ENCODE results near the gene SLC25A48.

The SLC25A48 gene

DNA sequence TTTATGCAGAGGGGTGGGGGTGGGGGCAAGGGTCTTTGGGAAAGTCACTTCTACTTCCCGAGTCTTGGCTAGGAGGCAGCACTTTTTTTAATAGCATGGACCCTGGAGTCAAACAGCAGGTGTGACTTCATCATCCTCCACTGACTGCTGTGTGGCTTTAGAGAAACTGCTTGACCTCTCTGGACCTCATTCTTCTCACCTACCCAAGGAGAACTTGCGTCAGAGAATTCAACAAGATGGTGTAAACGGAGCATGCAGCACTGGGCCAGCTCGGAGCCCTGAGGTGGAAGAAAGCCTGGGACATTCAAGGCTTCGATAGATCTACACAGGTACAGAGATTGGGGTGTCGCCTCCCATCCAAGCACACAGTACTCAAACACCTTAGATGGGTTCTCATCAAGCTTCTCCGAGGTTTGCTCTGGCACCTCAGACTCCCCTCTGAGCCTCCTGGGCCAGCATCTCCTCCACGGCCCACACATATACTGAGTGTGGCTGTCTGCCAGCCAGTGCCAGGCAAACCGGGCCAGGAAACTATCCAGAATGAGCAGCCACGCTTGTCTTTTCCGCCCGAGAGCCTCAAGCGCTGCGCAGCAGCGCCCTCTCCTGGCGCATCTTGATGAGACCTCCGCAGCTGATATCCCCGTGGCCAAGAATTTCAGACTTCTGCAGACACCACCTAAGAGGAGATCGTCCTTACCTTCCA is 4.6 kb upstream of the SLC25A48 start:
- CTCF ChIA-PET, result interaction anchor here (0.9 to 8.6 kb wide), 11 partner anchors 11 to 367 kb away, joined by 3 to 113 read pairs (median 6); no protein-coding TSS in a partner anchor
- no peak overlapping the region for H3K27ac ChIP-seq (ENCODE audit: insufficient read depth in 1 of 2, low read depth in 1 of 2, low read length in 2 of 2, poor library complexity in 1 of 2, severe bottlenecking in 2 of 2)
- peaks cover 0 to 8% (median 6%) of the 10 kb centered on the region in 4 experiments for H3K4me1 ChIP-seq (ENCODE audit: control extremely low read depth in 1 of 4, control insufficient read depth in 4 of 4, insufficient read depth in 4 of 4, low read length in 3 of 4)
- H3K4me3 ChIP-seq (ENCODE audit: control insufficient read depth in 1 of 7, extremely low read depth in 1 of 7, insufficient read depth in 4 of 7, low read depth in 2 of 7, low read length in 6 of 7), result no peak overlapping the region
- H3K27me3 ChIP-seq (replicated peaks in 2 of 5; ENCODE audit: control insufficient read depth in 4 of 5, insufficient read depth in 5 of 5, low read length in 4 of 5), result peaks cover 0 to 36% (median 28%) of the 10 kb centered on the region in 5 experiments
- POLR2A ChIA-PET, result interaction anchor here (1.0 kb wide), 1 partner anchor 364 kb away, joined by 4 read pairs; no protein-coding TSS in a partner anchor
- H3K36me3 ChIP-seq (ENCODE audit: control insufficient read depth in 4 of 4, insufficient read depth in 4 of 4, low read length in 3 of 4), result no peaks in the 10 kb centered on the region
- H3K9me3 ChIP-seq (ENCODE audit: control extremely low read depth in 1 of 5, control insufficient read depth in 4 of 5, insufficient read depth in 2 of 5, low read depth in 1 of 5, low read length in 4 of 5), result no peaks in the 10 kb centered on the region
- peak; percentile 60 to 81 (median 73) for DNase-seq
- 17% methylated on average over 15 of the region's 19 CpGs for WGBS (ENCODE audit: insufficient coverage)

DNA sequence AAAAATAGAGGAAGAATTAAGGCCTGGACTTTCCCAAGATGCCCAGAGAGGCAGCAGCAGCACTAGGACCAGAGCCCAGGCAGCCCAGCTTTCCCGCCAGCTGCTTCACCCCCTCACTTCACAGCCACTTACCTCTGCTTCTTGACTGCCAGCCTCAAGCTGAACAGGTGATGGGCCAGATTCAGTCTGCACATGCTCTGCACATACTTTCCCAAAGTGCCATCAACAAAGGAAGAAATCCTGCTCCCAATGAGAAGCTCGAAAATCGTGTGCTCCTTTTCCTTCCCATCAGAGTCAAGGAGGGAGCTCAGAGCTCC is 4.1 kb upstream of the SLC25A48 start:
- ChIA-PET CTCF (interaction anchor here (0.8 to 8.6 kb wide), 13 partner anchors 9 to 368 kb away, joined by 3 to 113 read pairs (median 6); no protein-coding TSS in a partner anchor), POLR2A (interaction anchor here (1.0 kb wide), 1 partner anchor 365 kb away, joined by 4 read pairs; no protein-coding TSS in a partner anchor)
- Histone ChIP-seq H3K4me3 (ENCODE audit: control insufficient read depth in 1 of 7, extremely low read depth in 1 of 7, insufficient read depth in 4 of 7, low read depth in 2 of 7, low read length in 6 of 7) (no peak overlapping the region), H3K27ac (ENCODE audit: insufficient read depth in 1 of 2, low read depth in 1 of 2, low read length in 2 of 2, poor library complexity in 1 of 2, severe bottlenecking in 2 of 2) (no peak overlapping the region), H3K36me3 (ENCODE audit: control insufficient read depth in 4 of 4, insufficient read depth in 4 of 4, low read length in 3 of 4) (no peaks in the 10 kb centered on the region), H3K4me1 (ENCODE audit: control extremely low read depth in 1 of 4, control insufficient read depth in 4 of 4, insufficient read depth in 4 of 4, low read length in 3 of 4) (peaks cover 0 to 14% (median 10%) of the 10 kb centered on the region in 4 experiments), H3K27me3 (replicated peaks in 2 of 5; ENCODE audit: control insufficient read depth in 4 of 5, insufficient read depth in 5 of 5, low read length in 4 of 5) (peaks cover 0 to 42% (median 31%) of the 10 kb centered on the region in 5 experiments), H3K9me3 (ENCODE audit: control extremely low read depth in 1 of 5, control insufficient read depth in 4 of 5, insufficient read depth in 2 of 5, low read depth in 1 of 5, low read length in 4 of 5) (no peaks in the 10 kb centered on the region)
- no peak for DNase-seq
- 59% methylated on average over 2 of the region's 3 CpGs for WGBS (ENCODE audit: insufficient coverage)

DNA sequence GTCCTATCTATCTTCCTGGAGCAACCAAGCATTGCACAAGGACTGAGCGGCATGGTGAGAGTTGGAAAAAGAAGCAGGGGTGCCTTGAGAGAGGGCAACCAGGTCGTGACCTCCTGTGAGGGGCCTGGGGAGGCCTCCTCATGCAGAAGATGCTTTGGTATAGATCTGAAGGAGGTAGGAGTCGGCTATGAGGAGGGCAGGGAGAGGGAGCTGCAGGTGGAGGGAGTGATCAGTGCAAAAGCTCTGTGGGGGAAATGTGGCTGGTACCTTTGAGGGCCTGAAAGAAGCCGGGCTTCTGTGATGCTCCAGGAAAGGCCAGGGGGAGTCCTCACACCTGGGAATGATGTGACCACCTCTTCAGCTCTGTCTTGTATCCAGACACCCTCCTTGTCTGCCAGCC is 3.6 kb upstream of the SLC25A48 start:
- peaks cover 0 to 14% (median 10%) of the 10 kb centered on the region in 4 experiments for H3K4me1 ChIP-seq (ENCODE audit: control extremely low read depth in 1 of 4, control insufficient read depth in 4 of 4, insufficient read depth in 4 of 4, low read length in 3 of 4)
- WGBS (ENCODE audit: insufficient coverage), result 76% methylated on average over 3 of the region's 4 CpGs
- ChIA-PET CTCF (interaction anchor here (0.8 to 8.6 kb wide), 11 partner anchors 10 to 368 kb away, joined by 3 to 113 read pairs (median 6); no protein-coding TSS in a partner anchor), POLR2A (no interaction called here)
- no peaks in the 10 kb centered on the region for H3K9me3 ChIP-seq (ENCODE audit: control extremely low read depth in 1 of 5, control insufficient read depth in 4 of 5, insufficient read depth in 2 of 5, low read depth in 1 of 5, low read length in 4 of 5)
- no peak overlapping the region for H3K27ac ChIP-seq (ENCODE audit: insufficient read depth in 1 of 2, low read depth in 1 of 2, low read length in 2 of 2, poor library complexity in 1 of 2, severe bottlenecking in 2 of 2)
- H3K4me3 ChIP-seq (ENCODE audit: control insufficient read depth in 1 of 7, extremely low read depth in 1 of 7, insufficient read depth in 4 of 7, low read depth in 2 of 7, low read length in 6 of 7), result no peak overlapping the region
- no peak for DNase-seq
- H3K36me3 ChIP-seq (ENCODE audit: control insufficient read depth in 4 of 4, insufficient read depth in 4 of 4, low read length in 3 of 4), result no peaks in the 10 kb centered on the region
- H3K27me3 ChIP-seq (replicated peaks in 2 of 5; ENCODE audit: control insufficient read depth in 4 of 5, insufficient read depth in 5 of 5, low read length in 4 of 5), result peaks cover 0 to 47% (median 34%) of the 10 kb centered on the region in 5 experiments

DNA sequence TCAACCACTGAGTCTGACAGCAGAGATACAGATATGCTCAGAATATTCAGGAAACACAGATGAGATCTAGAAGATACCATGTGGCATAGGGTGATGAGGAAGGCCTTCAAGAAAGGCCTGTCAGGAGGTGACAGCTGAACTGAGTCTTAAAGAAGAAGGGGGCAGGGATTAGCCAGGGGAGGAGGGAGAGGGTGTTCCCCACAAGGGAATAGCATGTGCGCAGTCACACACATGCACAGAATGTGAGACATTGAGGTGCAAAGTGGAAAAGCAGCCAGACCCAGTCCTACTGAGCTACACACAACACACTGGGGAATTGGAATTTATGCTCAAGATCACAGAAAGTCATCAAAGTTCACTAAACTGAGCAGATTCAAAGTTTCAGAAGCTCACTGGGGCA is 3.0 kb upstream of the SLC25A48 start:
- Histone ChIP-seq H3K9me3 (ENCODE audit: control extremely low read depth in 1 of 5, control insufficient read depth in 4 of 5, insufficient read depth in 2 of 5, low read depth in 1 of 5, low read length in 4 of 5) (no peaks in the 10 kb centered on the region), H3K4me3 (ENCODE audit: control insufficient read depth in 1 of 7, extremely low read depth in 1 of 7, insufficient read depth in 4 of 7, low read depth in 2 of 7, low read length in 6 of 7) (no peak overlapping the region), H3K4me1 (ENCODE audit: control extremely low read depth in 1 of 4, control insufficient read depth in 4 of 4, insufficient read depth in 4 of 4, low read length in 3 of 4) (peaks cover 0 to 14% (median 10%) of the 10 kb centered on the region in 4 experiments), H3K36me3 (ENCODE audit: control insufficient read depth in 4 of 4, insufficient read depth in 4 of 4, low read length in 3 of 4) (no peaks in the 10 kb centered on the region), H3K27ac (ENCODE audit: insufficient read depth in 1 of 2, low read depth in 1 of 2, low read length in 2 of 2, poor library complexity in 1 of 2, severe bottlenecking in 2 of 2) (no peak overlapping the region), H3K27me3 (replicated peaks in 2 of 5; ENCODE audit: control insufficient read depth in 4 of 5, insufficient read depth in 5 of 5, low read length in 4 of 5) (peaks cover 0 to 52% (median 34%) of the 10 kb centered on the region in 5 experiments)
- POLR2A ChIA-PET, result no interaction called here
- CTCF ChIA-PET, result interaction anchor here (1.3 to 8.6 kb wide), 5 partner anchors 10 to 376 kb away, joined by 4 to 113 read pairs (median 8); no protein-coding TSS in a partner anchor
- WGBS (ENCODE audit: insufficient coverage), result 100% methylated on average over 1 of the region's 1 CpG
- no peak for DNase-seq

DNA sequence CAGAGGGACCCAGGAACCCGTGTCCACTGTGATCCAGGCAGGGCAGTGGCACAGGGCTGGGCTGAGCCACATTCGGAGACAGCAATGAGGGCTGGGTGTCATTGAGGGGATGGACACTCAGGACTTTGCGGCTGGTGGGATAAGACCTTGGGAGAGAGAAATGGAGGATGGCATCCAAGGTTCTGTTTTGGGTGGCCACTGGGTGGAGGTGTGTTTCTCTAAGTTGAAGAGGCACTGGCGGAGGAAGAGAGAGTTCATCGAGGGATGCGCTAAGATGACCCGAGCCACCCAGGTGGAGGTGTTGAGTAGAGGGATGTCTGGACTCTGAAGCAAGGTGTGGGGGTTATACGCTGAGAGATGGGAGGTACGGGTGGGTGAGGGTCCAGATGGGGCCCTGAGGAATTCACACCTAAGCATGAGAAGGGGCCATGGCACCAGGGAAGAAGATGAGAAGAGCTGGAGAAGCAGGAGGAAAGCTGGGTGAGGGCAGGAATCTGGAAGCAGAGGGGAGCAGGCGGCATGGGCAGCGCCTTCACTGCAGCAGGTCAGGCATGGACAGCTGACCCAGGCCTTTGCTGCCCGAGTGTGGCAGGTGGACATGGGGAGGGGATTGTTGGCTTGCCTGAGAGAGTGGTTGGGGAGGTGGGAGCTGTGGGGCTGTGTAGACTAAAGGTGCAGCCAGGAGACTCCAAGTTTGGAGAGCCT is 2.5 kb upstream of the SLC25A48 start:
- H3K27me3 ChIP-seq (replicated peaks in 2 of 5; ENCODE audit: control insufficient read depth in 4 of 5, insufficient read depth in 5 of 5, low read length in 4 of 5), result peaks cover 0 to 58% (median 34%) of the 10 kb centered on the region in 5 experiments
- WGBS (ENCODE audit: insufficient coverage), result 96% methylated on average over 11 of the region's 12 CpGs
- CTCF ChIA-PET, result interaction anchor here (1.3 to 8.6 kb wide), 5 partner anchors 9 to 377 kb away, joined by 3 to 113 read pairs (median 6); no protein-coding TSS in a partner anchor

DNA sequence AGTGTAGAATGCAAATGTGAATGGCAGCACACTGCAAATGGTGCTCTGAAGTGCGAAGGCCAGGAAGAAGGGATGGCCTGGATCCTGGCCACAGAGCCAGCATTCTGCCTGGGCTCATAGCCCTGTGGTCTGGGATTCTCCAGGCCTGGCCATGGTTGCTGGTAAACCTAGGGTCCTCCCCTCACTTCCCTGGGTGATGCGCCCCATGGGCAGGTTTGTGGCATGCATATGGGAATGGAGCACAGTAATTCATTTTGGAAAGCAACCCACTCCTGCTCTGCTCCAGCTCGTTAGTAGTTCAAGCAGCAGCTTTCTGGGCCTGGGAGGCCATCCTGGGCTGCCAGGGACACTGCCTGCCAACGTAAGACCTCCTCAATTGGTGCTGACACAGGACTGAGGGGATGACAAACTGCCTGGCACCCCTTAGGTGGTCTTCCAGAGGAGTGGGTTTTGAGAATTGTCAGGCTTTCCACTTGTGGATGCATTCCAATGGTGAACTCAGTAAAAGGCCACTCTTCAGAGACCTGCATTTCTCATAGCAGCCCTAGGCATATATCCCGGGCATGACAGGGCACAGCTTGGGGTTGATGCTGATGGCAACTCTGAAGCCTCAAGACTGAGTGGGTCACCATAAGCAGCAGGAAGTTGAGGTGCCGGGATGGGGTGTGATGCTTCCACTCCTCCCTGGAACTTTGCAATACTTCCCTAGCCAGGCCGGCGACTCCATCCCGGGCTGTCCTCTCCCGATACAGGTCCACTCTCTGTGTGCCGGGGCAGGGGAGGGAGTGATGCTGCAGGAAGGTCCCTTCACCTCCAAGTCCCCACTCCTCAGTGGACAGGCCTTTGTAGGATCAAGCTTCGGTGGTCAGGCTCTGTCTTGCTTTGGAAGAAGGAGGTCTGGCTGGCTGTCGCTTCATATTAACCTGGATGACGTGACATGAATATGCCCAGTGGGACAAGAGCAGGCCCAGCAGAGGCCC is 1.2 kb upstream of the SLC25A48 start:
- DNase-seq, result no peak
- H3K27ac ChIP-seq (ENCODE audit: insufficient read depth in 1 of 2, low read depth in 1 of 2, low read length in 2 of 2, poor library complexity in 1 of 2, severe bottlenecking in 2 of 2), result no peak overlapping the region
- peaks cover 0 to 2% (median 0%) of the 10 kb centered on the region in 5 experiments for H3K9me3 ChIP-seq (ENCODE audit: control extremely low read depth in 1 of 5, control insufficient read depth in 4 of 5, insufficient read depth in 2 of 5, low read depth in 1 of 5, low read length in 4 of 5)
- H3K27me3 ChIP-seq (replicated peaks in 2 of 5; ENCODE audit: control insufficient read depth in 4 of 5, insufficient read depth in 5 of 5, low read length in 4 of 5), result peaks cover 2 to 65% (median 36%) of the 10 kb centered on the region in 5 experiments
- H3K36me3 ChIP-seq (ENCODE audit: control insufficient read depth in 4 of 4, insufficient read depth in 4 of 4, low read length in 3 of 4), result no peaks in the 10 kb centered on the region
- WGBS (ENCODE audit: insufficient coverage), result 96% methylated on average over 12 of the region's 14 CpGs
- no peak overlapping the region for H3K4me3 ChIP-seq (ENCODE audit: control insufficient read depth in 1 of 7, extremely low read depth in 1 of 7, insufficient read depth in 4 of 7, low read depth in 2 of 7, low read length in 6 of 7)
- CTCF ChIA-PET, result interaction anchor here (1.1 to 8.6 kb wide), 3 partner anchors 8 to 341 kb away, joined by 3 to 113 read pairs (median 3); no protein-coding TSS in a partner anchor
- POLR2A ChIA-PET, result no interaction called here
- H3K4me1 ChIP-seq (ENCODE audit: control extremely low read depth in 1 of 4, control insufficient read depth in 4 of 4, insufficient read depth in 4 of 4, low read length in 3 of 4), result peaks cover 0 to 14% (median 10%) of the 10 kb centered on the region in 4 experiments

More for the DNA sequence above, 2.5 kb upstream of the SLC25A48 start:
- H3K27ac ChIP-seq (ENCODE audit: insufficient read depth in 1 of 2, low read depth in 1 of 2, low read length in 2 of 2, poor library complexity in 1 of 2, severe bottlenecking in 2 of 2), result no peak overlapping the region
- no peak for DNase-seq
- peaks cover 0 to 14% (median 10%) of the 10 kb centered on the region in 4 experiments for H3K4me1 ChIP-seq (ENCODE audit: control extremely low read depth in 1 of 4, control insufficient read depth in 4 of 4, insufficient read depth in 4 of 4, low read length in 3 of 4)
- no peaks in the 10 kb centered on the region for H3K36me3 ChIP-seq (ENCODE audit: control insufficient read depth in 4 of 4, insufficient read depth in 4 of 4, low read length in 3 of 4)
- H3K9me3 ChIP-seq (ENCODE audit: control extremely low read depth in 1 of 5, control insufficient read depth in 4 of 5, insufficient read depth in 2 of 5, low read depth in 1 of 5, low read length in 4 of 5), result no peaks in the 10 kb centered on the region
- no peak overlapping the region for H3K4me3 ChIP-seq (ENCODE audit: control insufficient read depth in 1 of 7, extremely low read depth in 1 of 7, insufficient read depth in 4 of 7, low read depth in 2 of 7, low read length in 6 of 7)
- POLR2A ChIA-PET, result no interaction called here

All from common myeloid progenitor, CD34-positive (primary cell).